ENCODE results near the gene SLC25A29. TPM values are rescaled to one million over a fixed set of nuclear protein-coding genes. Genes with fewer than 3 reads are reported as not detected.

SLC25A29 gene
- total RNA-seq, 1 donor from 2014 or later = 58.9 TPM

DNA sequence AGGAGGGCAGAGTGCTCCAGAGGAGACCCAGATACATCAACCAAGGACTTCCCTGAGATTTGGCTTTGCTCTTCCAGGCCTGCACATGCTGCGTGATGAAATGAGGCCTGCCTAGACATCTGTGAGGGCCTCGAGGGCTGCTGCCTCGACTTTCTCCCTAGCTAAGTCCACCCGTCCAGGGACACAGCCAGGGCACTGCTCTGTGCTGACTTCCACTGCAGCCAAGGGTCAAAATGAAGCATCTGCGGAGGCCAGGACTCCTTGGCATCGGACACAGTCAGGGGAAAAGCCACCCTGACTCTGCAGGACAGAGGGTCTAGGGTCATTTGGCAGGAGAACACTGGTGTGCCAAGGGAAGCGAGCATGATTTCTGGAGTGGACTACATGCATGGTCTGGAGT is 27.6 kb upstream of the SLC25A29 start:
- no peak overlapping the region for H3K27ac ChIP-seq
- H3K4me1 ChIP-seq = no peaks in the 10 kb centered on the region
- H3K27me3 ChIP-seq = no peaks in the 10 kb centered on the region
- H3K9me3 ChIP-seq = no peaks in the 10 kb centered on the region
- no peak overlapping the region for H3K4me3 ChIP-seq
- peaks cover 0 to 16% of the 10 kb centered on the region in 2 donors for H3K36me3 ChIP-seq
- no peak for DNase-seq (ENCODE audit: extremely low spot score in 2 of 2)
- intact Hi-C loops (cut with DNase I) = no loop called here
- no peak for TF ChIP-seq POLR2A (IDR thresholded peaks at IDR 0.05)
- TF ChIP-seq POLR2AphosphoS5 (IDR thresholded peaks at IDR 0.05; ENCODE audit: insufficient read depth in 1 of 2, low read depth in 1 of 2) = no peak
- TF ChIP-seq, protein P1, sequence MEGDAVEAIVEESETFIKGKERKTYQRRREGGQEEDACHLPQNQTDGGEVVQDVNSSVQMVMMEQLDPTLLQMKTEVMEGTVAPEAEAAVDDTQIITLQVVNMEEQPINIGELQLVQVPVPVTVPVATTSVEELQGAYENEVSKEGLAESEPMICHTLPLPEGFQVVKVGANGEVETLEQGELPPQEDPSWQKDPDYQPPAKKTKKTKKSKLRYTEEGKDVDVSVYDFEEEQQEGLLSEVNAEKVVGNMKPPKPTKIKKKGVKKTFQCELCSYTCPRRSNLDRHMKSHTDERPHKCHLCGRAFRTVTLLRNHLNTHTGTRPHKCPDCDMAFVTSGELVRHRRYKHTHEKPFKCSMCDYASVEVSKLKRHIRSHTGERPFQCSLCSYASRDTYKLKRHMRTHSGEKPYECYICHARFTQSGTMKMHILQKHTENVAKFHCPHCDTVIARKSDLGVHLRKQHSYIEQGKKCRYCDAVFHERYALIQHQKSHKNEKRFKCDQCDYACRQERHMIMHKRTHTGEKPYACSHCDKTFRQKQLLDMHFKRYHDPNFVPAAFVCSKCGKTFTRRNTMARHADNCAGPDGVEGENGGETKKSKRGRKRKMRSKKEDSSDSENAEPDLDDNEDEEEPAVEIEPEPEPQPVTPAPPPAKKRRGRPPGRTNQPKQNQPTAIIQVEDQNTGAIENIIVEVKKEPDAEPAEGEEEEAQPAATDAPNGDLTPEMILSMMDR (IDR thresholded peaks at IDR 0.05) = no peak

DNA sequence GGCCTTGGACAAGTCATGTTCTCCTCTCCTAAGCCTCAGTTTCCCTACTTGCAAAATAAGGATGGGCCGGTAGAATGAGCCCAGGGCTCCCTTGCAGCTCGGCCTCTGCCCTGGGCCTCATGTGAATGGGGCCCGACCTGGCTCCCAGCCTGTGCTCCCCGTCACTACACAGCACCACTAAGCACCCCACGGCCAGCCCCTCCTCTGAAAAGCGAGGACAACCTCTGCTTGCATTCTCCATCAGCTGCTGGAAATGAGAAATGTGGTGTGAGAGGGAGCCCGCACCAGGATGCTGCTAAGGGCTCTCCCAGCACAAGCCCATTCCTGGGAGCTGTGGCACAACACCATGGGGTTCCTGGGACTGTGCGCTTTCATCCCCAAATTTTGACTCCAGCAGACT is 27.1 kb upstream of the SLC25A29 start:
- no peak for DNase-seq (ENCODE audit: extremely low spot score in 2 of 2)
- H3K27ac ChIP-seq = no peak overlapping the region
- H3K4me3 ChIP-seq = no peak overlapping the region
- TF ChIP-seq, protein P1 (IDR thresholded peaks at IDR 0.05) = no peak
- no peak for TF ChIP-seq POLR2AphosphoS5 (IDR thresholded peaks at IDR 0.05; ENCODE audit: insufficient read depth in 1 of 2, low read depth in 1 of 2)
- TF ChIP-seq POLR2A (IDR thresholded peaks at IDR 0.05) = no peak
- no peaks in the 10 kb centered on the region for H3K4me1 ChIP-seq
- no peaks in the 10 kb centered on the region for H3K9me3 ChIP-seq
- no peaks in the 10 kb centered on the region for H3K27me3 ChIP-seq
- peaks cover 0 to 16% of the 10 kb centered on the region in 2 donors for H3K36me3 ChIP-seq
- intact Hi-C loops (cut with DNase I) = no loop called here

DNA sequence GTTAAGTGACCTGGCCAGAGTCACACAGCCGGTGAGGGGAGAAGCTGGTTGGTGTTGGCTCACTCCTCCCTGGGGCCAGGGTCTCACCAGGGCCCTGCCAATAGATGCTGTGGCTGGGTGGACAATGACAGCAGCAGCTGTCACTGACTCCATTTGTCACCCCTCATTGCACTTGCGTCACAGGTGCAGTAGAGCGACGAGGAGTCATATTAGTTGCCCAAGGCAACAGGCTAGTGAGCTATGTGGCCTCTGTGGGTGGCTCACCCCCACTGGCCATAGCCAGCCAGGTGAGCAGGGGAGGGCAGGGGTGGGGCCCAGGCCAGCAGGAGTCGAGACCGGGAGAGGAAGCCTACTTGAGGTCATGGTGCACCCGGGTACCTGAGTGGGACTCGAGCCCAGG is 26.6 kb upstream of the SLC25A29 start:
- Histone ChIP-seq H3K36me3 (peaks cover 0 to 16% of the 10 kb centered on the region in 2 donors), H3K4me3 (no peak overlapping the region), H3K4me1 (no peaks in the 10 kb centered on the region), H3K9me3 (no peaks in the 10 kb centered on the region), H3K27ac (no peak overlapping the region), H3K27me3 (no peaks in the 10 kb centered on the region)
- intact Hi-C loops (cut with DNase I) = no loop called here
- TF ChIP-seq, protein P1 (IDR thresholded peaks at IDR 0.05) = no peak
- TF ChIP-seq POLR2A (IDR thresholded peaks at IDR 0.05) (no peak), POLR2AphosphoS5 (IDR thresholded peaks at IDR 0.05; ENCODE audit: insufficient read depth in 1 of 2, low read depth in 1 of 2) (no peak)
- no peak for DNase-seq (ENCODE audit: extremely low spot score in 2 of 2)

DNA sequence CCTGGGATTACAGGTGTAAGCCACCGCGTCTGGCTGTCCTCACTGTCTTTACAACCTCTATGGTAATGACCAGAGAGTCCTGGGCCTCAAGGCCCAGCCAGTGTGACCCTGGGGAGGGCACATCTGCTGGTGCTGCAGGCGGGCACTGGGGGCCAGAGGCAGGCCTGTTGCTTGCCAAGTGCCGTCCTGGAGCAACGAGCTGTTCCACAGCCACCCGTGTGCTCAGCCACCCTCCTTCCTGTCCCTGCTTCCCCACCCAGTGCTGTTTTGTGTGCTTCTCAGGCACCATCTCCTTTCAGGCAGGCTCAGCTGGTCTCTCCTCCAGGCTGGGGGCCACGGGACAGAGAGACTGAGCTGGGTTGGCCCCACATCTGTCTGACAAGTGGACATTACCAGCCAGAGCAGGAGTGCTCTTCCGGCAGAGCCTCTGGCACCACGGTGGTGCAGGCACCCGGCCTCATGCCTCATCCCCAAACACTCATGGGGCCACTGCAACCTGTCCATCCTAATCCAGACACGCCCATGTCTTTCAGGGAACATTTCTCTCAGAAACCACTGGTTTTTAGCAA is 25.9 kb upstream of the SLC25A29 start:
- Histone ChIP-seq H3K27ac (no peak overlapping the region), H3K27me3 (no peaks in the 10 kb centered on the region), H3K36me3 (peaks cover 0 to 13% of the 10 kb centered on the region in 2 donors), H3K4me3 (no peak overlapping the region), H3K4me1 (no peaks in the 10 kb centered on the region), H3K9me3 (no peaks in the 10 kb centered on the region)
- no peak for DNase-seq (ENCODE audit: extremely low spot score in 2 of 2)
- TF ChIP-seq, protein P1 (IDR thresholded peaks at IDR 0.05) = no peak
- TF ChIP-seq POLR2AphosphoS5 (IDR thresholded peaks at IDR 0.05; ENCODE audit: insufficient read depth in 1 of 2, low read depth in 1 of 2) (no peak), POLR2A (IDR thresholded peaks at IDR 0.05) (no peak)
- intact Hi-C loops (cut with DNase I) = no loop called here

DNA sequence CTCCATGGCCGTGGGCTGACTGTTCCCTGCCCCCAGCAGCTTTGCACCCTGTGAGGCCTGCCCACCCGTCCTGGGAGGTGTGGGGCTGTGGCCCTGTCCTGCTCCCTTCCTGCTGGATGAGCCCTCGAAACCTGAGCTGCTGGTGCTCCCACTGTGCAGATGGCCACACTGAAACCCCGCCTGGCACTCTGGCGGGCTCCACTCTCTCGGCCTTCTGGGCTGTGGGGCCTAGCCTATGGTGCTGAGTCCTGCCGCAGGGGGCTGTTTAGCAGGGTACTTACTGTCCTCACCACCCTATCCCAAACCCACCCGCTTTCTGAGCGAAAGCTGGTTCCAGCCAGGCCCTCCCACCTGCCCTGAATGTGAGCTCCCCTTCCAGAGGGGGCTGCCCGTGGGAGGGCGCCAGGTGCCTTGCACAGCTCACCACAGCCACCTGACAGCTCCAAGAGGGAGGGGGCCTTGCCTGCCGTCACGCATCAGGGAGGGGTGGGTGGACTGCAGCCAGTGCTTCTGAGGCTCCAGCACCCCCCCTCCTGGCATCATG is 24.2 kb upstream of the SLC25A29 start:
- Histone ChIP-seq H3K9me3 (no peaks in the 10 kb centered on the region), H3K27me3 (no peaks in the 10 kb centered on the region), H3K4me3 (no peak overlapping the region), H3K36me3 (peaks cover 0 to 8% of the 10 kb centered on the region in 2 donors), H3K4me1 (no peaks in the 10 kb centered on the region), H3K27ac (no peak overlapping the region)
- no peak for DNase-seq (ENCODE audit: extremely low spot score in 2 of 2)
- intact Hi-C loops (cut with DNase I) = no loop called here
- TF ChIP-seq POLR2A (IDR thresholded peaks at IDR 0.05) (no peak), POLR2AphosphoS5 (IDR thresholded peaks at IDR 0.05; ENCODE audit: insufficient read depth in 1 of 2, low read depth in 1 of 2) (no peak)
- TF ChIP-seq, protein P1 (IDR thresholded peaks at IDR 0.05) = no peak
